Adrenal gland (tissue), 5 donors: ENCODE data around the gene EFNA4.

Experiments
- CTCF ChIP-seq, 6 experiments: fragments of 450-650 bp in 4 of 6; fragments of 200-600 bp in 2 of 6; sonication (generic) in 1 of 6; IDR thresholded peaks; 1 replicate in 5 of 6; 2 replicates in 1 of 6; pipeline versions ENCODE4 v1.5.1 to v1.8.0; 2016 to 2021; ENCODE audit warnings: antibody characterized with exemption in 6 of 6, mild to moderate bottlenecking in 2 of 6, moderate library complexity in 1 of 6
- POLR2A ChIP-seq, 2 donors: fragments of 450-650 bp; IDR thresholded peaks; one replicate each; pipeline ENCODE4 v1.6.1; 2017; ENCODE audit warnings: antibody characterized with exemption in 2 of 2, mild to moderate bottlenecking in 2 of 2, moderate library complexity in 1 of 2
- donor health status: DM: no; HTN: no; CAD: no.

GRCh38 chr1:155051342-155051776, 12.2 kb upstream of the EFNA4 start:
- TF ChIP-seq CTCF (IDR thresholded peaks at IDR 0.05) (no peak), POLR2A (IDR thresholded peaks at IDR 0.05) (no peak)
